ENCODE data around the gene DNAAF3. TPM values are rescaled to one million over a fixed set of nuclear protein-coding genes. Genes with fewer than 3 reads are reported as not detected.
A peak's percentile ranks its signal among the peaks of the same experiment; 100 is the strongest.

DNAAF3 gene
- total RNA-seq, 1 experiment from 2014 or later: 13.1 TPM

DNA sequence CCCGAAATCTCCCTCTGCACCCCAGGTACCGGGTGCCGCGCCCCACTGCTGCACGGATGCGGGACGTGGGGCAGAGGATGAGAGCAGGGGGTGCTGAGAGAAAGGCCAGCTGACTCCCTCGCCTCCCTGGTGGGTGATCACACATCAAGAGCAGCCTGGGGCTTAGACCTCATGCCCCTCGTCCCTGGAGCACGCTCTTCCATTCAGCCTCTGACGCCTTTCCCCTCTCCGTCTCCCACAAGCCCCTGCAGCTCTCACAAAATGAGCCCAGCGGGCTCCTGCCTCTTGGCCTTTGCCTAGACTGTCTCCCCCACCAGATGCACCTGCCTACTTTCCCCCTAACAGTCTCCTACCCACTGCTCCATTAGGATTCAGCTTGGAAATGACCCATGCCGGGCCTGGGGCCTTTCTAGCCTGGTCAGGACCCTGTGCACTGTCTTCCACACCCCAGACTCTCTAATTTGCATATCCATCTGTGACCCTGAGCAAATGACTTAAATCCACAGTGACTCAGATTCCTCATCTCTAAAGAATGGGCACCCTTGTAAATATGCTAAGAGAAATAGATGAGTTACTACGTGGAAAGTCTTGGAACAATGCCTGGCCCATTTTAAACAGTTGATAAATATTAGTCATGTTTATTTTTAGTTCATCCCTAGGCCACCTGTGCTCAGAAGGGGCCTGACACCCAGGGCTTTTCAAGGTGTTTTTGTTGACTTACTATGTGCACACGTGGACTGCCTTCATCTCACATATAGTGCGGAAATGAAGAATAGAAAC, 43.5 kb upstream of the DNAAF3 start:
- peak overlapping the region; percentile 88 for H3K27ac Mint-ChIP-seq (ENCODE audit: unreplicated experiment)
- peak overlapping the region; percentile 53 for H3K4me3 Mint-ChIP-seq (ENCODE audit: low read depth, unreplicated experiment)
- peak; percentile 75 for DNase-seq
- H3K27me3 Mint-ChIP-seq (ENCODE audit: unreplicated experiment): no peaks in the 10 kb centered on the region
- H3K4me1 Mint-ChIP-seq (ENCODE audit: low read depth, unreplicated experiment): peaks cover 33% of the 10 kb centered on the region
- TSS peak; percentile 84 for BruUV-seq (replicated peaks)
- CTCF ChIA-PET: interaction anchor here (0.6 to 2.1 kb wide), 9 partner anchors 23 to 395 kb away, joined by 3 to 12 read pairs (median 4); partner anchors contain the start of genes DNAAF3, HSPBP1, PPP6R1 and SYT5
- peaks cover 3% of the 10 kb centered on the region for H3K9me3 Mint-ChIP-seq (ENCODE audit: low read depth, unreplicated experiment)
- peaks cover 35% of the 10 kb centered on the region for H3K36me3 Mint-ChIP-seq (ENCODE audit: insufficient read depth, unreplicated experiment)
- TF ChIP-seq, protein P1, sequence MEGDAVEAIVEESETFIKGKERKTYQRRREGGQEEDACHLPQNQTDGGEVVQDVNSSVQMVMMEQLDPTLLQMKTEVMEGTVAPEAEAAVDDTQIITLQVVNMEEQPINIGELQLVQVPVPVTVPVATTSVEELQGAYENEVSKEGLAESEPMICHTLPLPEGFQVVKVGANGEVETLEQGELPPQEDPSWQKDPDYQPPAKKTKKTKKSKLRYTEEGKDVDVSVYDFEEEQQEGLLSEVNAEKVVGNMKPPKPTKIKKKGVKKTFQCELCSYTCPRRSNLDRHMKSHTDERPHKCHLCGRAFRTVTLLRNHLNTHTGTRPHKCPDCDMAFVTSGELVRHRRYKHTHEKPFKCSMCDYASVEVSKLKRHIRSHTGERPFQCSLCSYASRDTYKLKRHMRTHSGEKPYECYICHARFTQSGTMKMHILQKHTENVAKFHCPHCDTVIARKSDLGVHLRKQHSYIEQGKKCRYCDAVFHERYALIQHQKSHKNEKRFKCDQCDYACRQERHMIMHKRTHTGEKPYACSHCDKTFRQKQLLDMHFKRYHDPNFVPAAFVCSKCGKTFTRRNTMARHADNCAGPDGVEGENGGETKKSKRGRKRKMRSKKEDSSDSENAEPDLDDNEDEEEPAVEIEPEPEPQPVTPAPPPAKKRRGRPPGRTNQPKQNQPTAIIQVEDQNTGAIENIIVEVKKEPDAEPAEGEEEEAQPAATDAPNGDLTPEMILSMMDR (IDR thresholded peaks at IDR 0.05; ENCODE audit: unreplicated experiment): no peak
- intact Hi-C loops (cut with micrococcal nuclease; ENCODE audit: unreplicated experiment): loop anchor here (1.0 to 5.0 kb wide), 2 partner anchors 33 to 49 kb away; partner anchors contain the start of gene PPP6R1

DNA sequence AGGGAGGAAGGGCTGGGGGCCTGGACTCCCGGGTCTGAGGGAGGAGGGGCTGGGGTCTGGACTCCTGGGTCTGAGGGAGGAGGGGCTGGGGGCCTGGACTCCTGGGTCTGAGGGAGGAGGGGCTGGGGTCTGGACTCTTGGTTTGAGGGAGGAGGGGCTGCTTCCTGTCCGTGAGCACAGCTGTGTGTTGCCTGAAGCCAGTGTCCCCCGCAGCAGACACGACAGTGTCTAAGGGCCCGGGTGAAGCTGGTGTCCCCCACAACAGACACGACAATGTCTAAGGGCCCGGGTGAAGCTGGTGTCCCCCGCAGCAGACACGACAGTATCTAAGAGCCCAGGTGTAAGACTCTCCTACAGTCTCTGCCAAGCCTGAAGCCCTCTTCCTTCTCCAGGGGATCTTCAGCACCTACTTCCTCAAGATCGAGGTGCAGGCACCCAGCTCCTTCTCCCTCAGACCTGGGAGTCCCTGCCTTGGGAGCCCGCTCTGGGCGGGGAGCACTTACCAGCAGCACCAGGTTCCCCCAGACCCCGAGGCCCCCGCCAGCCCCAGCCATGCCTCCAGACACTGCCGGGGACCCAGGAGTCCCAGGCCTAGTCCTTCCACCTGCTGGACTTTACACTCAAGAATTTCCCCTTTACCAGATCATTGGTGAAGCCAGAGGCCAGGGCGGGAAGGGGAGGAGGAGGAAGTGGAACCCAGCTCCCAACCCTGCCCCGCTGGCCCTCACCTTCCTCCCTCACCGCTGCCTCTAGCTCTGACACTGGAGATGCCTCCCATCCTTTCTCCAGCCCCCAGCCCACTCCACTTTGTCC, 42.7 kb upstream of the DNAAF3 start, which contains the start of gene PTPRH:
TSS of gene PTPRH (minus strand) at position 622 of the 813 bp plus-strand sequence. CDS start at position 554, 68 bp downstream.
- TSS peak; percentile 24 for BruUV-seq (replicated peaks)
- DNase-seq: peak; percentile 80
- intact Hi-C loops (cut with micrococcal nuclease; ENCODE audit: unreplicated experiment): no loop called here
- H3K27me3 Mint-ChIP-seq (ENCODE audit: unreplicated experiment): no peaks in the 10 kb centered on the region
- peak within 1 kb of the TSS; percentile 53 for H3K4me3 Mint-ChIP-seq (ENCODE audit: low read depth, unreplicated experiment)
- H3K27ac Mint-ChIP-seq (ENCODE audit: unreplicated experiment): peak within 1 kb of the TSS; percentile 88
- TF ChIP-seq, protein P1 (IDR thresholded peaks at IDR 0.05; ENCODE audit: unreplicated experiment): no peak
- H3K4me1 Mint-ChIP-seq (ENCODE audit: low read depth, unreplicated experiment): peaks cover 33% of the 10 kb centered on the region
- CTCF ChIA-PET: interaction anchor here (0.5 to 2.1 kb wide), 11 partner anchors 22 to 396 kb away, joined by 3 to 12 read pairs (median 4); partner anchors contain the start of genes DNAAF3, HSPBP1, PPP6R1 and SYT5
- peaks cover 2% of the 10 kb centered on the region for H3K9me3 Mint-ChIP-seq (ENCODE audit: low read depth, unreplicated experiment)
- peaks cover 32% of the 10 kb centered on the region for H3K36me3 Mint-ChIP-seq (ENCODE audit: insufficient read depth, unreplicated experiment)

DNA sequence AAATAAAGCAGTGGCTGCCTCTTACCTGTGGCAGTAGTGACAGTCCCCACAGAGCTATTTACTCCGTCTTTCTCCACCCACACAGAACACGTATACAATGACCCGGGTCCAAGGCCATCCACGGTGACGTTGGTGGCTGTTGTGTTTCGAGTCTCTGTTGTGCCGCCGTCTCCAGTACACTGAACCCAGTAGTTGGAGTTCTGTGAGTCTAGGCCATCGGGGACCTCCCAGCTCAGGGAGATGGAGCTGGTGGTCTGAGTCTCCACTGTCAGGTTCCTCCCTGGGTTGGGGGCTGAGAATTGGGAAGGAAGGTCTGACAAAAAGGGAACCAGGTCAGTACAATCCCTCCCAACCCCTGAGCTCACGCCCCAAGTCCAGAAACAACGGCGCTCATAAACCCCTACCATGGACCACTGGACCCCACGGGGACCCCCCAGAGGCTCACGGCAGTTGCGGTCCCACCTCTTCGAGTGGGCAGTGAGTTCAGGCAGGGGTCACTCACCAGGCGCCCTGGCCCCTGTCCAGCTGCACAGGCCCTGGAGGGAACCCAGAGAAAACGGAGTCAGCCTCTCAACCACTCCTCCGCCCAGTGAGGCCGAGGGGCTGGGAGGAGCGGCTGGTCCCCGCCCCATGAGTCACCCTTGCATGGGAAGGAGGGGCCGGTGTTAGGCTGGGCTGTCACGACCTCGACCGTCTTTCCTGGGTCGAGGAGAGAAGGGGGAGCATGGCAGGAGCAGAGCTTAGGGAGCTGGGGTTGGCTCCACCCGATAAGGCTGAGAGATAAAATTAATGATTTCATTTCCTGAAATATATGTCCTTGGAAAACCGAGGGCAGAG, 40.5 kb upstream of the DNAAF3 start:
- H3K27ac Mint-ChIP-seq (ENCODE audit: unreplicated experiment): peak overlapping the region; percentile 92
- CTCF ChIA-PET: interaction anchor here (0.9 kb wide), 1 partner anchor 214 kb away, joined by 3 read pairs; no protein-coding TSS in a partner anchor
- H3K4me1 Mint-ChIP-seq (ENCODE audit: low read depth, unreplicated experiment): peaks cover 33% of the 10 kb centered on the region
- TF ChIP-seq, protein P1 (IDR thresholded peaks at IDR 0.05; ENCODE audit: unreplicated experiment): no peak
- H3K4me3 Mint-ChIP-seq (ENCODE audit: low read depth, unreplicated experiment): peak overlapping the region; percentile 64
- no peaks in the 10 kb centered on the region for H3K27me3 Mint-ChIP-seq (ENCODE audit: unreplicated experiment)
- peak; percentile 97 for DNase-seq
- TSS peak; percentile 41 for BruUV-seq (replicated peaks)
- intact Hi-C loops (cut with micrococcal nuclease; ENCODE audit: unreplicated experiment): no loop called here
- H3K9me3 Mint-ChIP-seq (ENCODE audit: low read depth, unreplicated experiment): no peaks in the 10 kb centered on the region
- H3K36me3 Mint-ChIP-seq (ENCODE audit: insufficient read depth, unreplicated experiment): peaks cover 35% of the 10 kb centered on the region

Data from Calu3 (cell line).